NCI-H82 (cell line): ENCODE data around the gene OR5M3.

Experiments used
- DNase-seq: peaks from one replicate; lab custom pipeline; 2025; lab: John Stamatoyannopoulos, UW

OR5M3 gene

GRCh38 chr11:56473252-56473651, at the start of gene OR5M3:
Gene OR5M3, minus strand, starts transcription at chr11:56473352. Its CDS starts 2,855 bp downstream, at chr11:56470497.
- no peak for DNase-seq

- peak; percentile 5 for DNase-seq
Observed at GRCh38 chr11:56522008-56522407, 48.9 kb upstream of the OR5M3 start.

- no peak for DNase-seq
Observed at GRCh38 chr11:56513280-56513679, 40.1 kb upstream of the OR5M3 start.

- DNase-seq = no peak
Observed at GRCh38 chr11:56509439-56509838, 36.3 kb upstream of the OR5M3 start.

- DNase-seq = no peak
Observed at GRCh38 chr11:56497010-56497409, 23.9 kb upstream of the OR5M3 start.

GRCh38 chr11:56495117-56495516, 22.0 kb upstream of the OR5M3 start:
- no peak for DNase-seq

GRCh38 chr11:56491270-56491669, 18.1 kb upstream of the OR5M3 start, which contains the start of gene OR5M8:
Gene OR5M8, minus strand, starts transcription at chr11:56491370. Its CDS starts 0 bp downstream, at chr11:56491370.
- no peak for DNase-seq

- no peak for DNase-seq
Observed at GRCh38 chr11:56486801-56487200, 13.6 kb upstream of the OR5M3 start.

- no peak for DNase-seq
Observed at GRCh38 chr11:56474729-56475235, 1.6 kb upstream of the OR5M3 start.

- DNase-seq = no peak
Observed at GRCh38 chr11:56457076-56457475, 16.1 kb downstream of the OR5M3 start.

GRCh38 chr11:56453521-56453920, 19.6 kb downstream of the OR5M3 start:
- DNase-seq = no peak
